ENCODE data around the gene SMIM10.

DNA sequence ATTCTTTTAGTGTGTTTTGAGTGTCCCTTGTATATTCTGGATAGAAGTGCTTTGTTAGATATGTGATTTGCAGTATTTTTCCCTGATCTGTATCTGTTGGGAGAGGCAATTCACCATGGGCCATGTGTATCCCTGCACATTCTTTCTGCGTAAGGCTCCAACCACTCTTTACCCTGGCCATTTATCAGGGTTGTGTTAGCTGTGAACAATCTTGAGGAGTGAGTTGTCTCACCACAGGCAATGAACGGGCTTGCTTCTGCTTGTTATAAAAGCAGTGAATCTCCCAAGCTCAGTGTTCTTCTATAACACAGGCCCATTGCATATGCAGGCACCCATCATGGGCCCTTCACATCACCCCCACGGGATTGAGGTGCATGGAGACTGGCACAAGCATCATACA lies 18.9 kb upstream of the SMIM10 start:
- TF ChIP-seq, protein P1, sequence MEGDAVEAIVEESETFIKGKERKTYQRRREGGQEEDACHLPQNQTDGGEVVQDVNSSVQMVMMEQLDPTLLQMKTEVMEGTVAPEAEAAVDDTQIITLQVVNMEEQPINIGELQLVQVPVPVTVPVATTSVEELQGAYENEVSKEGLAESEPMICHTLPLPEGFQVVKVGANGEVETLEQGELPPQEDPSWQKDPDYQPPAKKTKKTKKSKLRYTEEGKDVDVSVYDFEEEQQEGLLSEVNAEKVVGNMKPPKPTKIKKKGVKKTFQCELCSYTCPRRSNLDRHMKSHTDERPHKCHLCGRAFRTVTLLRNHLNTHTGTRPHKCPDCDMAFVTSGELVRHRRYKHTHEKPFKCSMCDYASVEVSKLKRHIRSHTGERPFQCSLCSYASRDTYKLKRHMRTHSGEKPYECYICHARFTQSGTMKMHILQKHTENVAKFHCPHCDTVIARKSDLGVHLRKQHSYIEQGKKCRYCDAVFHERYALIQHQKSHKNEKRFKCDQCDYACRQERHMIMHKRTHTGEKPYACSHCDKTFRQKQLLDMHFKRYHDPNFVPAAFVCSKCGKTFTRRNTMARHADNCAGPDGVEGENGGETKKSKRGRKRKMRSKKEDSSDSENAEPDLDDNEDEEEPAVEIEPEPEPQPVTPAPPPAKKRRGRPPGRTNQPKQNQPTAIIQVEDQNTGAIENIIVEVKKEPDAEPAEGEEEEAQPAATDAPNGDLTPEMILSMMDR (IDR thresholded peaks at IDR 0.05) = no peak
- TF ChIP-seq ZFX (IDR thresholded peaks at IDR 0.05; ENCODE audit: borderline replicate concordance) = no peak
